PC-3 (cell line): ENCODE data around the gene EPHB2. TPM values are rescaled to one million over a fixed set of nuclear protein-coding genes. Genes with fewer than 3 reads are reported as not detected.
A peak's percentile ranks its signal among the peaks of the same experiment; 100 is the strongest.

ENCODE experiments used
- ATAC-seq: fragments of 200-7000 bp; cut with Tn5 transposase; 2 replicates; pipeline ENCODE4 v1.9.1; 2020; ENCODE audit warnings: mild to moderate bottlenecking, moderate library complexity
- BruUV-seq: library from RNA; stranded (reverse); fragments of 400-500 nt; replicated peaks from 2 replicates; lab custom pipeline; 2021; lab: Mats Ljungman, UMichigan
- CTCF ChIA-PET: fragments of 300-600 bp; sonication (Branson Sonifier 250); formaldehyde crosslinking; loops from one replicate; lab custom pipeline; 2022; ENCODE audit warnings: antibody characterized with exemption; lab: Charles Lee
- POLR2A ChIA-PET: fragments of 300-600 bp; sonication (Branson Sonifier 250); formaldehyde crosslinking; loops from one replicate; lab custom pipeline; 2022; ENCODE audit warnings: antibody characterized with exemption; ENCODE audit not compliant: unreplicated experiment; lab: Charles Lee
- DNase-seq: peaks from one replicate; pipeline ENCODE4 v3.0.0-alpha.2; 2015
- H2AFZ ChIP-seq: fragments of 300-600 bp; sonication (generic); 2 replicates; pipeline ENCODE4 v1.6.0; 2016; ENCODE audit warnings: antibody characterized with exemption, low read length
- H3F3A ChIP-seq: fragments of 300-600 bp; sonication (generic); one replicate; pipeline ENCODE4 v1.6.0; 2017; ENCODE audit warnings: antibody characterized with exemption, low read length, control low read depth, mild to moderate bottlenecking; ENCODE audit not compliant: unreplicated experiment
- H3K27ac ChIP-seq: fragments of 300-600 bp; sonication (generic); 2 replicates; pipeline ENCODE4 v1.5.1; 2016; ENCODE audit warnings: mild to moderate bottlenecking, low read length
- H3K27me3 ChIP-seq: fragments of 300-600 bp; sonication (generic); 2 replicates; pipeline ENCODE4 v1.6.1; 2016; ENCODE audit warnings: low read length, mixed read lengths
- H3K36me3 ChIP-seq: fragments of 300-600 bp; sonication (generic); 2 replicates; pipeline ENCODE4 v1.6.1; 2016; ENCODE audit warnings: low read depth, mixed run types, low read length, mixed read lengths
- H3K4me1 ChIP-seq: fragments of 300-600 bp; sonication (generic); 2 replicates; pipeline ENCODE4 v1.5.1; 2016; ENCODE audit warnings: low read length; ENCODE audit not compliant: insufficient read depth
- H3K4me2 ChIP-seq: fragments of 300-600 bp; sonication (generic); 2 replicates; pipeline ENCODE4 v1.6.0; 2016; ENCODE audit warnings: low read length
- H3K4me3 ChIP-seq: fragments of 300-600 bp; sonication (generic); 2 replicates; pipeline ENCODE4 v1.5.1; 2016; ENCODE audit warnings: mild to moderate bottlenecking, low read length, mixed read lengths
- H3K79me2 ChIP-seq: fragments of 300-600 bp; sonication (generic); 2 replicates; pipeline ENCODE4 v1.6.1; 2017; ENCODE audit warnings: low read length, mixed read lengths
- H3K9ac ChIP-seq: fragments of 300-600 bp; sonication (generic); 2 replicates; pipeline ENCODE4 v1.6.0; 2016; ENCODE audit warnings: mild to moderate bottlenecking, low read length
- H3K9me2 ChIP-seq: fragments of 300-600 bp; sonication (generic); replicated peaks from 2 replicates; pipeline ENCODE4 v1.6.1; 2016; ENCODE audit warnings: mixed run types, low read length, mixed read lengths
- H3K9me3 ChIP-seq: fragments of 300-600 bp; sonication (generic); 2 replicates; pipeline ENCODE4 v1.6.1; 2016; ENCODE audit warnings: low read length, mixed read lengths
- H4K20me1 ChIP-seq: fragments of 300-600 bp; sonication (generic); 2 replicates; pipeline ENCODE4 v1.6.1; 2016; ENCODE audit warnings: low read length, mixed read lengths
- EZH2 ChIP-seq: fragments of 300-600 bp; sonication (generic); IDR thresholded peaks from one replicate; pipeline ENCODE4 v1.6.1; 2017; ENCODE audit warnings: antibody characterized with exemption, mild to moderate bottlenecking, low read length; ENCODE audit not compliant: unreplicated experiment
- EZH2phosphoT487 ChIP-seq: fragments of 300-600 bp; sonication (generic); IDR thresholded peaks from 2 replicates; pipeline ENCODE4 v1.6.1; 2018; ENCODE audit warnings: mild to moderate bottlenecking, antibody characterized with exemption, low read length, borderline replicate concordance
- intact Hi-C: fragments of 100-400 bp; cut with micrococcal nuclease; formaldehyde crosslinking; loops from 2 replicates; pipeline ENCODE4 v1.9.0; 2023
- total RNA-seq: library from RNA; depleted of rRNA; stranded (reverse); fragments of >200 nt; gene quantifications from 2 replicates; pipeline ENCODE4 v1.2.3, GENCODE V29; 2014
- TF ChIP-seq, protein P1 (sequence below): fragments of 300-600 bp; sonication (generic); conservative IDR thresholded peaks from 2 replicates; pipeline ENCODE4 v1.5.1; 2017; ENCODE audit warnings: antibody characterized with exemption, low read depth, mild to moderate bottlenecking, low read length

The EPHB2 gene
- total RNA-seq, 1 experiment from 2014 or later, result 23.2 TPM

DNA sequence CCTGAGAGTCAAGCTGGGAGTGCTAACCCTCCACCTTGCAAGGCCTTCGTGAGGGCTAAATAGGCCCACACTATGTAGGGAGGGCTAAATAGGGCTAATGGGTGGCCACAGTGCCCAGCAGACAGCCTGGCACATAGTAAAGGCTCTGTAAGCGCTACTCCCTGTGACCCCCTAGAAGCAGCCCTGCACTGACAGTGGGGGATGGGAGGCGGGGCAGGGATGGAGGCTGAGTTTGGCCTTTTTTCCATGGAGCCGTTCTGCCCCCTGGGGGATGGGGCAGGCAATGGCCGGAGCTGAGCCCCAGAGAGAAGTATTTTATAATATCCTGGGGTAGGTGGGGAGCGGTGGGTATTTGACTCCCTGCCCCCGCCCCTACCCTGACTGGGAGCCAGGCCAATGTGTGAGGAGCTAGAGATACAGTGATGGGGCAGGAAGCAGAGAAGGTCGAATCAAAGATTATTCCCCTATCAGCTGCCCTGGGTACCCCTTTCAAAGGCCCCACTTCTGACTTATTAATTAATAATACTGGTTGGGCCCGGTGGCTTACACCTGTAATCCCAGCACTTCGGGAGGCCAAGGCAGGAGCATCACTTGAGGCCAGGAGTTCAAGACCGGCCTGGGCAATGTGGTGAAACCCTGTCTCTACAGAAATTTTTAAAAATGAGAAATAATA lies 219.7 kb downstream of the EPHB2 start:
- Histone ChIP-seq H3F3A (no peaks in the 10 kb centered on the region), H3K4me3 (no peak overlapping the region), H3K4me2 (no peak overlapping the region), H2AFZ (no peak overlapping the region), H3K9me2 (no peaks in the 10 kb centered on the region), H3K9ac (no peak overlapping the region), H3K36me3 (no peaks in the 10 kb centered on the region), H3K4me1 (no peaks in the 10 kb centered on the region), H4K20me1 (no peaks in the 10 kb centered on the region), H3K79me2 (no peaks in the 10 kb centered on the region), H3K27me3 (no peaks in the 10 kb centered on the region), H3K9me3 (no peaks in the 10 kb centered on the region), H3K27ac (no peak overlapping the region)
- ATAC-seq (peak; percentile 84), DNase-seq (peak; percentile 64)
- intact Hi-C loops, result loop anchor here (1.0 to 10.0 kb wide), 4 partner anchors 226 to 506 kb away; no protein-coding TSS in a partner anchor
- BruUV-seq, result no TSS peak
- TF ChIP-seq EZH2 (no peak), EZH2phosphoT487 (no peak)
- TF ChIP-seq, protein P1, sequence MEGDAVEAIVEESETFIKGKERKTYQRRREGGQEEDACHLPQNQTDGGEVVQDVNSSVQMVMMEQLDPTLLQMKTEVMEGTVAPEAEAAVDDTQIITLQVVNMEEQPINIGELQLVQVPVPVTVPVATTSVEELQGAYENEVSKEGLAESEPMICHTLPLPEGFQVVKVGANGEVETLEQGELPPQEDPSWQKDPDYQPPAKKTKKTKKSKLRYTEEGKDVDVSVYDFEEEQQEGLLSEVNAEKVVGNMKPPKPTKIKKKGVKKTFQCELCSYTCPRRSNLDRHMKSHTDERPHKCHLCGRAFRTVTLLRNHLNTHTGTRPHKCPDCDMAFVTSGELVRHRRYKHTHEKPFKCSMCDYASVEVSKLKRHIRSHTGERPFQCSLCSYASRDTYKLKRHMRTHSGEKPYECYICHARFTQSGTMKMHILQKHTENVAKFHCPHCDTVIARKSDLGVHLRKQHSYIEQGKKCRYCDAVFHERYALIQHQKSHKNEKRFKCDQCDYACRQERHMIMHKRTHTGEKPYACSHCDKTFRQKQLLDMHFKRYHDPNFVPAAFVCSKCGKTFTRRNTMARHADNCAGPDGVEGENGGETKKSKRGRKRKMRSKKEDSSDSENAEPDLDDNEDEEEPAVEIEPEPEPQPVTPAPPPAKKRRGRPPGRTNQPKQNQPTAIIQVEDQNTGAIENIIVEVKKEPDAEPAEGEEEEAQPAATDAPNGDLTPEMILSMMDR, result peak; percentile 86
- CTCF ChIA-PET, result no interaction called here
- POLR2A ChIA-PET, result no interaction called here

DNA sequence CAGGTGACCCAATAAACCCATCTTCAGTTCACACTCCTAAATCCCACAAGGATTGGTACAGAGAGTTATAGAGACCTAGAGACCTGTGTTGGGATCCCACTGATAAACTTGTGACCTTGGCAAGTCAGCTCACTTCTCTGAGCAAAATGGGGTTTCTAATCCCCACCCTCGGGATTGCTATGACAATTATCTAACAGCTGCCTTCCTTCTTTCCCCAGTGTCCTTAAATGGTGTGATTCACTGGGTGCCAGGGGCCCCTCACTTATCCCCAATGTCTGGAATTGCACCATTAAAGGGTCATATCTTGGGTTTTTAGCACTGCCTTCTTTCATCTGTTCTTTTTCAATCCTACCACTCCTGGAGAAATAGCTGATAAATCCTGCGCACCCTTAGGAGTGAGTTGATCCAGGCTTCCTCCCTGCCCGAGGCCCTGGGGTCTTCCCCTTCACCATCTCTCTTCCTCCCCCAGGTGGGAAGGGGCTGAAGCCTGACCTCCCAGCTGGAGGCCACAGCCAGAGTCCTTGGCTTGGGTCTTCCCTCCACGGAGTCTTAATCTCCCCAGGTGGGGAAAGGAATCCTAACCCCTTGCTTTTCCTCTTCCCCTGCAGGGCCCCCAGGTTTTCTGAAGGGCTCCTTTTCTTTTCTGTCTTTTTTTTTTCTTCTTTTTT lies 222.3 kb downstream of the EPHB2 start:
- Histone ChIP-seq H3F3A (no peaks in the 10 kb centered on the region), H3K36me3 (no peaks in the 10 kb centered on the region), H3K9me3 (no peaks in the 10 kb centered on the region), H3K4me2 (no peak overlapping the region), H3K9ac (no peak overlapping the region), H3K4me3 (no peak overlapping the region), H4K20me1 (no peaks in the 10 kb centered on the region), H3K27ac (no peak overlapping the region), H3K79me2 (no peaks in the 10 kb centered on the region), H3K9me2 (no peaks in the 10 kb centered on the region), H2AFZ (no peak overlapping the region), H3K27me3 (no peaks in the 10 kb centered on the region), H3K4me1 (no peaks in the 10 kb centered on the region)
- DNase-seq (no peak), ATAC-seq (no peak)
- ChIA-PET CTCF (no interaction called here), POLR2A (no interaction called here)
- intact Hi-C loops, result loop anchor here (10.0 kb wide), 1 partner anchor 508 kb away; no protein-coding TSS in a partner anchor
- TF ChIP-seq, protein P1, result no peak
- TF ChIP-seq EZH2phosphoT487, result no peak
- TF ChIP-seq EZH2, result no peak
- no TSS peak for BruUV-seq

DNA sequence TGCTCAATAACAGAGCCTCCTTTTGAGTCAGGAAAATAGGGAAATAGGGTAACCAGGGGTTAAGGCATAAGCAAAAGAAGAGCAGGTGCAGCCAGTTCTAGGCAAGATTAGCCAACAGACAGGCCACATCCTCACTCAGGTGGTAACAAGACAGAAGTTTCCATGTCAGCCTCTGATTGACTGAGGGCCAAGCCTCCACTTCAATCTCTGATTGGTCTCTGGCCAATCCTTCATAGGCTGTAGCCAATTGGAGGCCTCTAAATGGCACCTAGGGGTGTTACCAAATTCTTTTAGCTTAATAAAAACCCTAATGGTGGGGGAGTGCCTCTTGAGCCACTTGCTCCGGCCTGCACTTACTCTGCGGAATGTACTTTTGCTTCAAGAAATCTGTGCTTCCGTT lies 224.8 kb downstream of the EPHB2 start:
- Histone ChIP-seq H3K4me2 (no peak overlapping the region), H3K36me3 (no peaks in the 10 kb centered on the region), H3F3A (no peaks in the 10 kb centered on the region), H2AFZ (no peak overlapping the region), H3K27me3 (no peaks in the 10 kb centered on the region), H3K27ac (no peak overlapping the region), H3K79me2 (no peaks in the 10 kb centered on the region), H3K9me3 (no peaks in the 10 kb centered on the region), H4K20me1 (no peaks in the 10 kb centered on the region), H3K4me1 (no peaks in the 10 kb centered on the region), H3K9ac (no peak overlapping the region), H3K9me2 (no peaks in the 10 kb centered on the region), H3K4me3 (no peak overlapping the region)
- TF ChIP-seq EZH2phosphoT487 (no peak), EZH2 (no peak)
- TF ChIP-seq, protein P1, result no peak
- POLR2A ChIA-PET, result no interaction called here
- ATAC-seq (no peak), DNase-seq (no peak)
- CTCF ChIA-PET, result no interaction called here
- no TSS peak for BruUV-seq
- intact Hi-C loops, result loop anchor here (10.0 kb wide), 1 partner anchor 511 kb away; no protein-coding TSS in a partner anchor
